SK-N-DZ (cell line): ENCODE results near the gene CARD14.
"Not testable (repeated sequence)": the region's sequence is repeated elsewhere in the genome, so short reads cannot be mapped to it uniquely, and the experiment has no call there.

Experiments
- DNase-seq: peaks from one replicate; pipeline ENCODE4 v3.0.0-alpha.2; 2015; ENCODE audit warnings: low spot score

Gene CARD14

GRCh38 chr17:80223838-80224497, 54.1 kb downstream of the CARD14 start:
- DNase-seq = no peak

GRCh38 chr17:80224683-80225082, 54.9 kb downstream of the CARD14 start:
- no peak for DNase-seq

GRCh38 chr17:80225230-80225629, 55.4 kb downstream of the CARD14 start:
- no peak for DNase-seq

GRCh38 chr17:80227156-80227555, 57.3 kb downstream of the CARD14 start:
- DNase-seq = no peak

- DNase-seq = no peak
These were observed 57.8 kb downstream of the CARD14 start for GRCh38 chr17:80227666-80228065.

GRCh38 chr17:80228477-80228876, 58.6 kb downstream of the CARD14 start:
- no peak for DNase-seq

GRCh38 chr17:80229011-80229410, 59.2 kb downstream of the CARD14 start:
- no peak for DNase-seq

GRCh38 chr17:80232438-80232837, 62.6 kb downstream of the CARD14 start:
- no peak for DNase-seq

- no peak for DNase-seq
These were observed 63.4 kb downstream of the CARD14 start for GRCh38 chr17:80233202-80233601.

- no peak for DNase-seq
These were observed 67.1 kb downstream of the CARD14 start for GRCh38 chr17:80236911-80237310.

- no peak for DNase-seq
These were observed 67.6 kb downstream of the CARD14 start for GRCh38 chr17:80237386-80237785.

GRCh38 chr17:80242505-80242904, 72.7 kb downstream of the CARD14 start:
- no peak for DNase-seq

- DNase-seq = no peak
These were observed 74.0 kb downstream of the CARD14 start for GRCh38 chr17:80243526-80244433.

- not testable (repeated sequence) for DNase-seq
These were observed 74.6 kb downstream of the CARD14 start for GRCh38 chr17:80244448-80244847.

- no peak for DNase-seq
These were observed 75.2 kb downstream of the CARD14 start for GRCh38 chr17:80244871-80245509.

- DNase-seq = no peak
These were observed 75.9 kb downstream of the CARD14 start for GRCh38 chr17:80245566-80246265.

- no peak for DNase-seq
These were observed 76.4 kb downstream of the CARD14 start for GRCh38 chr17:80246266-80246681.

- no peak for DNase-seq
These were observed 76.9 kb downstream of the CARD14 start for GRCh38 chr17:80246726-80247125.

GRCh38 chr17:80247561-80247960, 77.7 kb downstream of the CARD14 start:
- no peak for DNase-seq

GRCh38 chr17:80248001-80248893, 78.4 kb downstream of the CARD14 start:
- DNase-seq = no peak
